K562 (cell line): ENCODE results near the gene KLRD1. TPM values are rescaled to one million over a fixed set of nuclear protein-coding genes. Genes with fewer than 3 reads are reported as not detected.

Source experiments
- ATAC-seq: fragments of 200-7000 bp; cut with Tn5 transposase; 3 replicates; pipeline ENCODE4 v1.9.1; 2020; ENCODE audit warnings: moderate library complexity
- BruUV-seq: library from RNA; stranded (reverse); fragments of 400-500 nt; replicated peaks from 2 replicates; lab custom pipeline; 2021; lab: Mats Ljungman, UMichigan
- CTCF ChIA-PET: fragments of 300-600 bp; formaldehyde crosslinking; extraction: SDS; loops from one replicate; lab custom pipeline; 2021; ENCODE audit warnings: low intra/inter-chr PET ratio; lab: Yijun Ruan, JAX
- POLR2A ChIA-PET: fragments of 300-600, 350-650 bp; sonication (Branson Sonifier 250); formaldehyde crosslinking; extraction: SDS; loops from one replicate; lab custom pipeline; 2021; ENCODE audit warnings: antibody characterized with exemption, inconsistent platforms; lab: Yijun Ruan, JAX
- DNase-seq, 4 experiments: peaks; one replicate each; pipeline versions ENCODE4 v3.0.0 to v3.0.0-alpha.2; 2011 to 2018; ENCODE audit warnings: low spot score in 3 of 4, mixed read lengths in 3 of 4; ENCODE audit errors: extremely low read depth in 1 of 4
- FAIRE-seq: peaks from 2 replicates; lab custom pipeline; 2011; peaks lifted over from hg19 to GRCh38; lab: Jason Lieb, UNC
- H2AFZ ChIP-seq: 2 replicates; pipeline ENCODE4 v1.6.0; 2011; ENCODE audit warnings: low read depth, low read length, control low read depth, inconsistent platforms
- H3K27ac ChIP-seq: fragments of 200-600 bp; 3 replicates; pipeline ENCODE4 v1.8.0; 2011; ENCODE audit warnings: low read depth, mild to moderate bottlenecking, control low read depth, inconsistent platforms, low read length, moderate library complexity, mixed read lengths; ENCODE audit errors: extremely low read depth
- H3K27me3 ChIP-seq, 2 experiments: fragments of 300-600 bp in 1 of 2; 2 replicates in 1 of 2; 3 replicates in 1 of 2; pipeline versions ENCODE4 v1.6.0 to v1.8.0; 2011; ENCODE audit warnings: inconsistent platforms in 2 of 2, low read length in 2 of 2, mild to moderate bottlenecking in 1 of 2, mixed read lengths in 1 of 2, moderate library complexity in 1 of 2; ENCODE audit not compliant: control insufficient read depth in 2 of 2, insufficient read depth in 2 of 2
- H3K36me3 ChIP-seq: fragments of 300-600 bp; 3 replicates; pipeline ENCODE4 v1.8.0; 2011; ENCODE audit warnings: mild to moderate bottlenecking, low read length, inconsistent platforms; ENCODE audit not compliant: control insufficient read depth, insufficient read depth
- H3K4me1 ChIP-seq, 2 experiments: fragments of 200-600 bp in 1 of 2; replicated peaks in 1 of 2; 2 replicates in 1 of 2; 3 replicates in 1 of 2; pipeline versions ENCODE4 v1.5.1 to v1.8.0; 2011; ENCODE audit warnings: inconsistent platforms in 2 of 2, low read length in 2 of 2, mild to moderate bottlenecking in 1 of 2, mixed read lengths in 1 of 2, moderate library complexity in 1 of 2; ENCODE audit not compliant: control insufficient read depth in 2 of 2, insufficient read depth in 2 of 2
- H3K4me2 ChIP-seq: 2 replicates; pipeline ENCODE4 v1.6.1; 2011; ENCODE audit warnings: low read length, control low read depth, inconsistent platforms, mixed read lengths; ENCODE audit not compliant: insufficient read depth
- H3K4me3 ChIP-seq: fragments of 200-600 bp; sonication (generic), shearing (Covaris generic); 2 replicates; pipeline ENCODE4 v1.5.1; 2016; ENCODE audit warnings: control low read depth, inconsistent platforms
- H3K79me2 ChIP-seq: fragments of 200-600 bp; 3 replicates; pipeline ENCODE4 v1.8.0; 2011; ENCODE audit warnings: low read length, inconsistent platforms; ENCODE audit not compliant: control insufficient read depth, insufficient read depth
- H3K9ac ChIP-seq, 2 experiments: 2 replicates each; pipeline versions ENCODE4 v1.6.0 to v1.6.1; 2011; ENCODE audit warnings: low read depth in 2 of 2, low read length in 2 of 2, control low read depth in 1 of 2, inconsistent platforms in 1 of 2, mild to moderate bottlenecking in 1 of 2, mixed read lengths in 1 of 2; ENCODE audit not compliant: insufficient read depth in 1 of 2
- H3K9me1 ChIP-seq: one replicate; pipeline ENCODE4 v1.6.0; 2011; ENCODE audit warnings: inconsistent platforms, mild to moderate bottlenecking, low read length, moderate library complexity; ENCODE audit not compliant: control insufficient read depth, insufficient read depth
- H3K9me3 ChIP-seq: replicated peaks from 2 replicates; pipeline ENCODE4 v1.5.1; 2011; ENCODE audit warnings: low read depth, low read length, inconsistent platforms; ENCODE audit not compliant: control insufficient read depth, insufficient read depth
- H4K20me1 ChIP-seq: replicated peaks from 2 replicates; pipeline ENCODE4 v1.6.1; 2011; ENCODE audit warnings: low read length, inconsistent platforms, mixed read lengths; ENCODE audit not compliant: control insufficient read depth, insufficient read depth
- ARNT ChIP-seq, 2 experiments: fragments of 450-650 bp; IDR thresholded peaks; 2 replicates each; pipeline ENCODE4 v1.6.1; 2016; ENCODE audit warnings: mild to moderate bottlenecking in 1 of 2
- IFI16 ChIP-seq: fragments of 250-450 bp; sonication (Bioruptor Pico); IDR thresholded peaks from 2 replicates; pipeline ENCODE4 v2.1.2; 2022; ENCODE audit warnings: mild to moderate bottlenecking, inconsistent platforms
- KDM4B ChIP-seq, 2 experiments: fragments of 450-650 bp in 1 of 2; sonication (generic) in 1 of 2; IDR thresholded peaks; 2 replicates each; pipeline ENCODE4 v1.6.1; 2016 to 2017; ENCODE audit warnings: borderline replicate concordance in 2 of 2, antibody characterized with exemption in 1 of 2, low read depth in 1 of 2, mild to moderate bottlenecking in 1 of 2
- SIX5 ChIP-seq, 2 experiments: IDR thresholded peaks; 2 replicates each; pipeline ENCODE4 v1.6.1; 2011; ENCODE audit warnings: low read length in 2 of 2, borderline replicate concordance in 1 of 2, low read depth in 1 of 2, mild to moderate bottlenecking in 1 of 2, moderate library complexity in 1 of 2; ENCODE audit not compliant: insufficient read depth in 1 of 2
- SREBF2 ChIP-seq: sonication (generic); formaldehyde crosslinking; IDR thresholded peaks from 2 replicates; pipeline ENCODE4 v1.4.0; 2020; ENCODE audit warnings: mild to moderate bottlenecking, missing genetic modification reagents
- TAF7 ChIP-seq: fragments of 450-650 bp; IDR thresholded peaks from 2 replicates; pipeline ENCODE4 v1.6.1; 2016; ENCODE audit warnings: missing genetic modification characterization, missing compliant biosample characterization
- ZNF785 ChIP-seq: fragments of 250-450 bp; sonication (Bioruptor Pico); IDR thresholded peaks from 2 replicates; pipeline ENCODE4 v1.4.0; 2020; ENCODE audit warnings: mild to moderate bottlenecking
- WGBS: fragments of 100-300 bp; shearing (Covaris generic); methylation state at CpG from one replicate; pipeline ENCODE4 v1.1.6; 2016; ENCODE audit warnings: low coverage, mixed read lengths; ENCODE audit not compliant: insufficient coverage; ENCODE audit errors: missing lambda C conversion rate; 5-methylcytosine and 5-hydroxymethylcytosine counted together
- in situ Hi-C: fragments of 300-500 bp; cut with MboI; formaldehyde crosslinking; loops from 4 replicates; pipeline ENCODE4 v1.15.0; 2018; ENCODE audit warnings: inconsistent platforms, mixed read lengths
- intact Hi-C: fragments of 100-400 bp; cut with micrococcal nuclease; formaldehyde crosslinking; loops from 2 replicates; pipeline ENCODE4 v1.14.2; 2022
- polyA plus RNA-seq, 8 experiments: library from polyadenylated mRNA; depleted of rRNA in 4 of 8; stranded (reverse) in 5 of 8; unstranded in 3 of 8; fragments of >200 nt; fragmentation: Nextera tagmentation in 2 of 8; fragmentation: Illumina TruSeq in 1 of 8; extraction: Ambion mirVana in 2 of 8; extraction: Trizol in 1 of 8; gene quantifications; 2 replicates each; pipeline versions ENCODE4 v1.2.1 to v1.2.3, GENCODE V29; 2011 to 2014; ENCODE audit warnings: inconsistent platforms in 1 of 8, missing spikeins in 1 of 8
- total RNA-seq, 7 experiments: library from RNA; depleted of rRNA in 6 of 7; stranded (reverse); fragments of >200 nt in 6 of 7; fragmentation: Illumina TruSeq in 2 of 7; extraction: Trizol in 2 of 7; gene quantifications; 2 replicates each; pipeline versions ENCODE4 v1.2.1 to v1.2.3, GENCODE V29; 2011 to 2021; ENCODE audit warnings: low replicate concordance in 1 of 7
- TF ChIP-seq, protein P1 (sequence below): sonication (generic); IDR thresholded peaks from 2 replicates; pipeline ENCODE4 v1.6.1; 2016
- TF ChIP-seq, protein P2 (sequence below): fragments of 200-800 bp; sonication (Bioruptor generic); IDR thresholded peaks from 2 replicates; pipeline ENCODE4 v1.6.1; 2016; ENCODE audit warnings: missing genetic modification characterization, missing compliant biosample characterization

KLRD1 gene
- total and polyA plus RNA-seq, 9 of the 15 experiments (the other 6 are each of a cell fraction or from before 2014, with no cell fraction given), result not detected

DNA sequence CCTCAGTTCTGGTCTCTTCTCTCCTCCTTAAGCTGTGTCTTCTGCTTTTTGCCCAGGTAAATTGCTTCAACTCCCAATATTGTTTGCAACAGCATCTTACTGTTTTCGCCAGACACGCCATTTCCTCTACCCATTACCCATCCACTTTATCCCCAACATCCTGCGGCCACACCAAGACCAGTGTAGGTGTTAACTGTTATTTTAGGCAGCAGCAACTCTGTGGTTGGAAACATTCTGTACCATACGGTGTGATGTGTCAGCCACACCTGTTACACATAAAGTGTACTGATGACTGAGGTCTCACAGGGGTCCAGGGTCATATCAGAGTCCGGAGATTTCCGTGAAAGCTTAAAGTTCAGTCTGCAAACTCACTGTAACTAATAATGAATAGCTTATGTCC, 21.8 kb upstream of the KLRD1 start:
- Histone ChIP-seq H3K36me3 (no peaks in the 10 kb centered on the region), H3K79me2 (no peaks in the 10 kb centered on the region), H4K20me1 (no peaks in the 10 kb centered on the region), H3K4me3 (no peak overlapping the region), H3K27me3 (no peaks in the 10 kb centered on the region; a peak in 3 of 5 replicates), H3K9me3 (no peaks in the 10 kb centered on the region), H3K27ac (no peak overlapping the region), H3K9ac (no peak overlapping the region), H3K9me1 (no peaks in the 10 kb centered on the region), H2AFZ (no peak overlapping the region), H3K4me1 (no peaks in the 10 kb centered on the region), H3K4me2 (no peak overlapping the region)
- in situ Hi-C loops (no loop called here), intact Hi-C loops (no loop called here)
- BruUV-seq, result no TSS peak
- TF ChIP-seq, protein P1, sequence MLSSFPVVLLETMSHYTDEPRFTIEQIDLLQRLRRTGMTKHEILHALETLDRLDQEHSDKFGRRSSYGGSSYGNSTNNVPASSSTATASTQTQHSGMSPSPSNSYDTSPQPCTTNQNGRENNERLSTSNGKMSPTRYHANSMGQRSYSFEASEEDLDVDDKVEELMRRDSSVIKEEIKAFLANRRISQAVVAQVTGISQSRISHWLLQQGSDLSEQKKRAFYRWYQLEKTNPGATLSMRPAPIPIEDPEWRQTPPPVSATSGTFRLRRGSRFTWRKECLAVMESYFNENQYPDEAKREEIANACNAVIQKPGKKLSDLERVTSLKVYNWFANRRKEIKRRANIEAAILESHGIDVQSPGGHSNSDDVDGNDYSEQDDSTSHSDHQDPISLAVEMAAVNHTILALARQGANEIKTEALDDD, result no peak
- TF ChIP-seq SREBF2 (CRISPR knock-in tag) (no peak), ZNF785 (no peak)
- DNase-seq (no peak), FAIRE-seq (no peak), ATAC-seq (no peak)
- ChIA-PET POLR2A (no interaction called here), CTCF (no interaction called here)
- WGBS, result 8% methylated on average over 5 of the region's 6 CpGs

DNA sequence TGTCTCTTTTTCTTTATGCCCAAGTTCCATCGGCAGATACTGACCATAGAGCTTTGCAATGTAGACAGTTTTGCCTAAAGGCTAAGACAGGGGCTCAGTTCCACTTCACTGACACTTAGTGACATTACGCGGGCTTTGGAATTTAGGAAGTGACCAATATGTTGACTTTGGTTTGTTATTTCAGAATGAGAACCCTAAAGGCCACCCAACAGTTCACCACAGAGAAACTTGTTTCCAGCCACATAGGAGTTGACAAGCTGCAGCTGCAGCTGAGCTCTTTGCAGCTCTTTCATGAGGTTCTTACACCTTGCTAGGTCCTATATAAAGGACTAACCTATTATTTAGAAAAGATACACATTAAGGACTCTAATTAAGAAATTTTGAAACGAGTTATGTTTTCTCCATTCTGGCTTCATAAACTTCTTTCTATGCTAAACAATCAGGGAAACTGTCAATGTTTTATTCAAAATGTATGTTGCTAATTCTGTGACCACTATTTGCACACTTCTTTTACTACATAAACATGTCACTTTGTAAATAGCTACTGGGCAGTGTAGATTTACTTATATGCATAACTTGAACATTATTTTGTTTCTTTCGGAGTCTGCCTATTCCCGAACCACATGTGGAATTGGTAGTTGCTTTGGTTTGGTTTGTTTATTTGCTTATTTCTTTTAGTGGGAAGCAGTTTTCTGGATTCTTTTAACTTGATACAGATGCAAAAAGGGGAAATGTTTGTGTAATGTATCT, 18.5 kb upstream of the KLRD1 start:
- Histone ChIP-seq H3K9me1 (no peaks in the 10 kb centered on the region), H3K27me3 (no peaks in the 10 kb centered on the region; a peak in 3 of 5 replicates), H3K4me1 (no peaks in the 10 kb centered on the region), H2AFZ (no peak overlapping the region), H3K4me3 (no peak overlapping the region), H4K20me1 (no peaks in the 10 kb centered on the region), H3K9me3 (no peaks in the 10 kb centered on the region), H3K79me2 (no peaks in the 10 kb centered on the region), H3K4me2 (no peak overlapping the region), H3K27ac (no peak overlapping the region), H3K36me3 (no peaks in the 10 kb centered on the region), H3K9ac (no peak overlapping the region)
- no peak for FAIRE-seq
- no peak for ATAC-seq
- CTCF ChIA-PET, result no interaction called here
- POLR2A ChIA-PET, result no interaction called here
- BruUV-seq, result no TSS peak
- WGBS, result 8% methylated on average over 6 of the region's 6 CpGs
- no peak for DNase-seq
- in situ Hi-C loops, result no loop called here
- intact Hi-C loops, result no loop called here
- TF ChIP-seq ARNT (IDR thresholded peaks at IDR 0.05) (no peak), SIX5 (IDR thresholded peaks at IDR 0.05; ENCODE audit: borderline replicate concordance in 1 of 2, insufficient read depth in 1 of 2, low read depth in 1 of 2, low read length in 2 of 2) (no peak), TAF7 (no peak), KDM4B (IDR thresholded peaks at IDR 0.05; ENCODE audit: borderline replicate concordance in 2 of 2, low read depth in 1 of 2) (no peak), IFI16 (CRISPR knock-in tag) (no peak)
- TF ChIP-seq, protein P2, sequence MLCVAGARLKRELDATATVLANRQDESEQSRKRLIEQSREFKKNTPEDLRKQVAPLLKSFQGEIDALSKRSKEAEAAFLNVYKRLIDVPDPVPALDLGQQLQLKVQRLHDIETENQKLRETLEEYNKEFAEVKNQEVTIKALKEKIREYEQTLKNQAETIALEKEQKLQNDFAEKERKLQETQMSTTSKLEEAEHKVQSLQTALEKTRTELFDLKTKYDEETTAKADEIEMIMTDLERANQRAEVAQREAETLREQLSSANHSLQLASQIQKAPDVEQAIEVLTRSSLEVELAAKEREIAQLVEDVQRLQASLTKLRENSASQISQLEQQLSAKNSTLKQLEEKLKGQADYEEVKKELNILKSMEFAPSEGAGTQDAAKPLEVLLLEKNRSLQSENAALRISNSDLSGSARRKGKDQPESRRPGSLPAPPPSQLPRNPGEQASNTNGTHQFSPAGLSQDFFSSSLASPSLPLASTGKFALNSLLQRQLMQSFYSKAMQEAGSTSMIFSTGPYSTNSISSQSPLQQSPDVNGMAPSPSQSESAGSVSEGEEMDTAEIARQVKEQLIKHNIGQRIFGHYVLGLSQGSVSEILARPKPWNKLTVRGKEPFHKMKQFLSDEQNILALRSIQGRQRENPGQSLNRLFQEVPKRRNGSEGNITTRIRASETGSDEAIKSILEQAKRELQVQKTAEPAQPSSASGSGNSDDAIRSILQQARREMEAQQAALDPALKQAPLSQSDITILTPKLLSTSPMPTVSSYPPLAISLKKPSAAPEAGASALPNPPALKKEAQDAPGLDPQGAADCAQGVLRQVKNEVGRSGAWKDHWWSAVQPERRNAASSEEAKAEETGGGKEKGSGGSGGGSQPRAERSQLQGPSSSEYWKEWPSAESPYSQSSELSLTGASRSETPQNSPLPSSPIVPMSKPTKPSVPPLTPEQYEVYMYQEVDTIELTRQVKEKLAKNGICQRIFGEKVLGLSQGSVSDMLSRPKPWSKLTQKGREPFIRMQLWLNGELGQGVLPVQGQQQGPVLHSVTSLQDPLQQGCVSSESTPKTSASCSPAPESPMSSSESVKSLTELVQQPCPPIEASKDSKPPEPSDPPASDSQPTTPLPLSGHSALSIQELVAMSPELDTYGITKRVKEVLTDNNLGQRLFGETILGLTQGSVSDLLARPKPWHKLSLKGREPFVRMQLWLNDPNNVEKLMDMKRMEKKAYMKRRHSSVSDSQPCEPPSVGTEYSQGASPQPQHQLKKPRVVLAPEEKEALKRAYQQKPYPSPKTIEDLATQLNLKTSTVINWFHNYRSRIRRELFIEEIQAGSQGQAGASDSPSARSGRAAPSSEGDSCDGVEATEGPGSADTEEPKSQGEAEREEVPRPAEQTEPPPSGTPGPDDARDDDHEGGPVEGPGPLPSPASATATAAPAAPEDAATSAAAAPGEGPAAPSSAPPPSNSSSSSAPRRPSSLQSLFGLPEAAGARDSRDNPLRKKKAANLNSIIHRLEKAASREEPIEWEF (CRISPR knock-in tag), result no peak
